MM.1S (cell line): ENCODE data around the gene CHTF8.

Experiments
- EZH2 ChIP-seq: fragments of 300-600 bp; sonication (generic); optimal IDR thresholded peaks from 2 replicates; pipeline ENCODE3; 2017; ENCODE audit warnings: low read depth, mild to moderate bottlenecking, antibody characterized with exemption, low read length, mixed read lengths
- TF ChIP-seq, protein P1 (sequence below): fragments of 300-600 bp; sonication (generic); IDR thresholded peaks from 2 replicates; pipeline ENCODE4 v1.5.1; 2016; ENCODE audit warnings: antibody characterized with exemption, low read length, mixed read lengths

DNA sequence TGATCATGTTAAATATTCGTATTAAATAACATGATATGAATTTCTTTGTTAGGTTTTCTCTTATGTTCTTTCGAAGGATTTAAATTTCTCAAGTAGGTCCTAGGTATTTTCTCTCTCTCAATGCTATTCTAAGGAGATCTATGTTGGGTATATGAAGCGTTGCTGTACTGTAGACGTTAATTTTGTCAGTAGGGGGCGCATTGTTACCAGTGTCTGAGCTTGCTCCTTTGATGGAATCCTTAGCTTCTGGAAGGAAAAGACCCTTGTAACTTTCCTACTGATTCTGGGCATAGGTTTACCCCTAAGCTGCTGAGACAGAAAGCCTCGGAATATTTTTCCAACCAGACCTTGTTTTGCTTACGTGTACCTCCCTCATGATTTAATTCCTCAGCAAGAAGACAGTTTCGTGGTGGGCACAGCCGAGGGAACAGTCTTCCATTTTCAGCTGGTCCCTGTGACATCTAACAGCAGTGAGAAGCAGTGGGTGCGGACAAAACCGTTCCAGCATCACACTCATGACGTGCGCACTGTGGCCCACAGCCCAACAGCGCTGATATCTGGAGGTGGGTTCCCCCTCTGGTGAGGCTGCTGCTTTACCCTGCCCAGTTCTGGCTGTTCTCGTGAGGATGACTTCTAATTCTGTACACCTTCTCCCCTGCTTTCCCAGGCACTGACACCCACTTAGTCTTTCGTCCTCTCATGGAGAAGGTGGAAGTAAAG is 17.9 kb upstream of the CHTF8 start:
- TF ChIP-seq, protein P1, sequence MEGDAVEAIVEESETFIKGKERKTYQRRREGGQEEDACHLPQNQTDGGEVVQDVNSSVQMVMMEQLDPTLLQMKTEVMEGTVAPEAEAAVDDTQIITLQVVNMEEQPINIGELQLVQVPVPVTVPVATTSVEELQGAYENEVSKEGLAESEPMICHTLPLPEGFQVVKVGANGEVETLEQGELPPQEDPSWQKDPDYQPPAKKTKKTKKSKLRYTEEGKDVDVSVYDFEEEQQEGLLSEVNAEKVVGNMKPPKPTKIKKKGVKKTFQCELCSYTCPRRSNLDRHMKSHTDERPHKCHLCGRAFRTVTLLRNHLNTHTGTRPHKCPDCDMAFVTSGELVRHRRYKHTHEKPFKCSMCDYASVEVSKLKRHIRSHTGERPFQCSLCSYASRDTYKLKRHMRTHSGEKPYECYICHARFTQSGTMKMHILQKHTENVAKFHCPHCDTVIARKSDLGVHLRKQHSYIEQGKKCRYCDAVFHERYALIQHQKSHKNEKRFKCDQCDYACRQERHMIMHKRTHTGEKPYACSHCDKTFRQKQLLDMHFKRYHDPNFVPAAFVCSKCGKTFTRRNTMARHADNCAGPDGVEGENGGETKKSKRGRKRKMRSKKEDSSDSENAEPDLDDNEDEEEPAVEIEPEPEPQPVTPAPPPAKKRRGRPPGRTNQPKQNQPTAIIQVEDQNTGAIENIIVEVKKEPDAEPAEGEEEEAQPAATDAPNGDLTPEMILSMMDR: peak; percentile 75
- no peak for TF ChIP-seq EZH2
